ENCODE measurements around the gene TKTL2. TPM values are rescaled to one million over a fixed set of nuclear protein-coding genes. Genes with fewer than 3 reads are reported as not detected.

The TKTL2 gene
- total RNA-seq, 3 donors from 2014 or later (not counting 1 experiment from before 2014, with no cell fraction given) = not detected

DNA sequence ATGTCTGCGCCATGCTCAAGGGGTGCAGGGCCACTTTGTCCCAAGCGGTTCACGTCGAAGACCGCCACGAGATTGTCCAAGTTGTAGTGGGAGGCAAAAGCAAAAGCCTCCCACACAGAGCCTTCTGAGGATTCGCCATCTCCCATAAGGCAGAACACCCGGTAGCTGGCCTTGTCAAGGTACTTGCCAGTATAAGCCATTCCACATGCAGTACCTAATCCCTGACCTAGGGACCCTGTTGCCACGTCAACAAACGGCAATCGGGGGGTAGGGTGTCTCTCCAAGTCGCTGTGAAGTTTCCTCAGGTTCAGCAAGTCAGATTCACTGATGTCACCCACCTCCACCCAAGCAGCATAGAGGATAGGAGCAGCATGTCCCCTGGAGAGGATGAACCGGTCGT, 424 bp downstream of the TKTL2 start:
- Histone ChIP-seq H3K36me3 (ENCODE audit: control insufficient read depth, insufficient read depth, low read length) (no peaks in the 10 kb centered on the region), H3K4me3 (ENCODE audit: low read length) (no peak overlapping the region), H3K9me3 (ENCODE audit: control insufficient read depth, insufficient read depth, low read length) (no peaks in the 10 kb centered on the region), H3K27ac (ENCODE audit: low read length) (no peak overlapping the region), H3K4me1 (ENCODE audit: control insufficient read depth, insufficient read depth, low read length) (no peaks in the 10 kb centered on the region), H3K27me3 (ENCODE audit: control insufficient read depth, insufficient read depth, low read length) (peaks cover 2% of the 10 kb centered on the region)
- H3K4me1 Mint-ChIP-seq = no peaks in the 10 kb centered on the region
- no peaks in the 10 kb centered on the region for H3K36me3 Mint-ChIP-seq
- WGBS (ENCODE audit: insufficient coverage) = 91% methylated on average over 14 of the region's 14 CpGs
- H3K27me3 Mint-ChIP-seq (ENCODE audit: low read depth in 2 of 2) = peaks cover 6 to 15% of the 10 kb centered on the region in 2 donors
- H3K9me3 Mint-ChIP-seq = no peaks in the 10 kb centered on the region
- intact Hi-C loops (cut with micrococcal nuclease) = no loop called here
- no peak for TF ChIP-seq CTCF (IDR thresholded peaks at IDR 0.05)
- ATAC-seq = no peak
- H3K4me3 Mint-ChIP-seq = no peak overlapping the region
- H3K27ac Mint-ChIP-seq = no peak overlapping the region
- no peak for DNase-seq

DNA sequence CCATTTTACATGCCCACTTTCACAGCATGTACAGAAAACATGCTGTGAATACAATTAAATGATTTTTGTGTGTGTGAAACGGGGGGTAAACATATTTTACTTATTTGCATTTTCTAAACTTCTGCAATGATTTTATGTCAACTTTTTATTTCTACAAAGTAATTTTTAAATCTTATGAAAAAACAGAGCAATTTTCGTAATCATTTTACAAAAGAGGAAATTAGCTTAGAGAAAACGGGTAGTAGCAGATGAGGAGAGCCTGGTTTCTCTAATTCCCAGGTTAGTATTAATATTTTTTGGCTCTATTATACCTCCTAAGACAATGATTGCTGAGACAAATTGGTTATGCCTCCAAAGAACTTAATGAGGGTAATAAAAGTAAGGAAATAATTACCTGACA, 3.2 kb downstream of the TKTL2 start:
- 40% methylated on average over 1 of the region's 3 CpGs for WGBS (ENCODE audit: insufficient coverage)
- H3K27ac Mint-ChIP-seq = no peak overlapping the region
- intact Hi-C loops (cut with micrococcal nuclease) = no loop called here
- no peaks in the 10 kb centered on the region for H3K9me3 ChIP-seq (ENCODE audit: control insufficient read depth, insufficient read depth, low read length)
- no peaks in the 10 kb centered on the region for H3K4me1 Mint-ChIP-seq
- no peak overlapping the region for H3K27ac ChIP-seq (ENCODE audit: low read length)
- TF ChIP-seq CTCF (IDR thresholded peaks at IDR 0.05) = no peak
- no peaks in the 10 kb centered on the region for H3K9me3 Mint-ChIP-seq
- H3K4me1 ChIP-seq (ENCODE audit: control insufficient read depth, insufficient read depth, low read length) = no peaks in the 10 kb centered on the region
- H3K4me3 ChIP-seq (ENCODE audit: low read length) = no peak overlapping the region
- H3K27me3 Mint-ChIP-seq (ENCODE audit: low read depth in 2 of 2) = peaks cover 9 to 13% of the 10 kb centered on the region in 2 donors
- no peak overlapping the region for H3K4me3 Mint-ChIP-seq
- H3K36me3 Mint-ChIP-seq = no peaks in the 10 kb centered on the region
- peaks cover 4% of the 10 kb centered on the region for H3K27me3 ChIP-seq (ENCODE audit: control insufficient read depth, insufficient read depth, low read length)
- no peak for ATAC-seq
- DNase-seq = no peak
- no peaks in the 10 kb centered on the region for H3K36me3 ChIP-seq (ENCODE audit: control insufficient read depth, insufficient read depth, low read length)

- 89% methylated on average over 3 of the region's 4 CpGs for WGBS (ENCODE audit: insufficient coverage)
- H3K36me3 Mint-ChIP-seq = no peaks in the 10 kb centered on the region
- ATAC-seq (no peak), DNase-seq (no peak)
- H3K27me3 Mint-ChIP-seq (ENCODE audit: low read depth in 2 of 2) = peaks cover 9 to 14% of the 10 kb centered on the region in 2 donors
- Histone ChIP-seq H3K27ac (ENCODE audit: low read length) (no peak overlapping the region), H3K9me3 (ENCODE audit: control insufficient read depth, insufficient read depth, low read length) (no peaks in the 10 kb centered on the region), H3K36me3 (ENCODE audit: control insufficient read depth, insufficient read depth, low read length) (no peaks in the 10 kb centered on the region), H3K4me1 (ENCODE audit: control insufficient read depth, insufficient read depth, low read length) (no peaks in the 10 kb centered on the region), H3K4me3 (ENCODE audit: low read length) (no peak overlapping the region), H3K27me3 (ENCODE audit: control insufficient read depth, insufficient read depth, low read length) (peaks cover 4% of the 10 kb centered on the region)
- no peak for TF ChIP-seq CTCF (IDR thresholded peaks at IDR 0.05)
- H3K9me3 Mint-ChIP-seq = no peaks in the 10 kb centered on the region
- no peak overlapping the region for H3K27ac Mint-ChIP-seq
- intact Hi-C loops (cut with micrococcal nuclease) = no loop called here
- no peak overlapping the region for H3K4me3 Mint-ChIP-seq
- no peaks in the 10 kb centered on the region for H3K4me1 Mint-ChIP-seq
Observed at GRCh38 chr4:163467082-163467770, 6.3 kb downstream of the TKTL2 start.

- H3K36me3 Mint-ChIP-seq = no peaks in the 10 kb centered on the region
- H3K4me1 ChIP-seq (ENCODE audit: control insufficient read depth, insufficient read depth, low read length) = no peaks in the 10 kb centered on the region
- H3K36me3 ChIP-seq (ENCODE audit: control insufficient read depth, insufficient read depth, low read length) = no peaks in the 10 kb centered on the region
- TF ChIP-seq CTCF (IDR thresholded peaks at IDR 0.05) = no peak
- DNase-seq = no peak
- H3K4me3 ChIP-seq (ENCODE audit: low read length) = no peak overlapping the region
- no peak overlapping the region for H3K27ac ChIP-seq (ENCODE audit: low read length)
- peaks cover 4 to 6% of the 10 kb centered on the region in 2 donors for H3K27me3 Mint-ChIP-seq (ENCODE audit: low read depth in 2 of 2)
- no peak overlapping the region for H3K27ac Mint-ChIP-seq
- H3K9me3 Mint-ChIP-seq = no peaks in the 10 kb centered on the region
- H3K4me1 Mint-ChIP-seq = no peaks in the 10 kb centered on the region
- ATAC-seq = no peak
- H3K9me3 ChIP-seq (ENCODE audit: control insufficient read depth, insufficient read depth, low read length) = no peaks in the 10 kb centered on the region
- H3K4me3 Mint-ChIP-seq = no peak overlapping the region
- intact Hi-C loops (cut with micrococcal nuclease) = no loop called here
- peaks cover 2% of the 10 kb centered on the region for H3K27me3 ChIP-seq (ENCODE audit: control insufficient read depth, insufficient read depth, low read length)
- 95% methylated on average over 4 of the region's 5 CpGs for WGBS (ENCODE audit: insufficient coverage)
Observed at GRCh38 chr4:163462556-163462955, 11.0 kb downstream of the TKTL2 start.

Data from natural killer cell (primary cell).